B cell (primary cell): ENCODE results near the gene GID4. TPM values are rescaled to one million over a fixed set of nuclear protein-coding genes. Genes with fewer than 3 reads are reported as not detected.

ENCODE experiments used
- ATAC-seq: fragments of 200-7000 bp; cut with Tn5 transposase; one replicate; pipeline ENCODE4 v1.10.0; 2021; ENCODE audit warnings: low read depth, mild to moderate bottlenecking, moderate number of reproducible peaks, moderate library complexity
- CTCF ChIA-PET: fragments of 350-600 bp; sonication (Branson Sonifier 250); formaldehyde crosslinking; loops from one replicate; lab custom pipeline; 2021; ENCODE audit warnings: antibody characterized with exemption, inconsistent platforms; lab: Charles Lee
- POLR2A ChIA-PET: fragments of 350-600 bp; sonication (Branson Sonifier 250); formaldehyde crosslinking; loops from one replicate; lab custom pipeline; 2021; ENCODE audit warnings: antibody characterized with exemption; lab: Charles Lee
- DNase-seq: peaks from one replicate; pipeline ENCODE4 v3.0.0; 2013
- H2AFZ ChIP-seq: 2 replicates; pipeline ENCODE4 v1.6.1; 2012; ENCODE audit warnings: mild to moderate bottlenecking, low read depth, low read length; ENCODE audit not compliant: insufficient read depth, poor library complexity, severe bottlenecking
- H3K27ac ChIP-seq, 2 donors: 1 replicate in 1 of 2; 2 replicates in 1 of 2; pipeline ENCODE4 v1.5.1; 2012 to 2013; ENCODE audit warnings: low read length in 2 of 2, mild to moderate bottlenecking in 2 of 2, moderate library complexity in 1 of 2
- H3K27me3 ChIP-seq, 4 experiments: fragments of 200-600 bp in 1 of 4; sonication (generic) in 1 of 4; replicated peaks in 1 of 4; 1 replicate in 2 of 4; 2 replicates in 2 of 4; pipeline versions ENCODE4 v1.6.1 to v1.7.0; 2013 to 2016; ENCODE audit warnings: low read length in 3 of 4, mild to moderate bottlenecking in 2 of 4, mixed read lengths in 1 of 4, moderate library complexity in 1 of 4; ENCODE audit not compliant: insufficient read depth in 4 of 4, control insufficient read depth in 3 of 4; ENCODE audit errors: control extremely low read depth in 1 of 4
- H3K36me3 ChIP-seq, 2 experiments: replicated peaks in 1 of 2; 1 replicate in 1 of 2; 2 replicates in 1 of 2; pipeline versions ENCODE4 v1.6.1 to v1.7.1; 2013; ENCODE audit warnings: low read length in 1 of 2; ENCODE audit not compliant: insufficient read depth in 2 of 2, control insufficient read depth in 1 of 2; ENCODE audit errors: control extremely low read depth in 1 of 2, extremely low read depth in 1 of 2
- H3K4me1 ChIP-seq, 2 donors: fragments of 200-600 bp in 1 of 2; sonication (generic) in 1 of 2; 1 replicate in 1 of 2; 2 replicates in 1 of 2; pipeline versions ENCODE4 v1.5.1 to v1.6.1; 2013 to 2017; ENCODE audit warnings: low read length in 2 of 2; ENCODE audit not compliant: control insufficient read depth in 2 of 2, insufficient read depth in 2 of 2
- H3K4me2 ChIP-seq: replicated peaks from 2 replicates; pipeline ENCODE3; 2012; ENCODE audit warnings: mild to moderate bottlenecking, low read depth, low read length; ENCODE audit not compliant: poor library complexity, severe bottlenecking
- H3K4me3 ChIP-seq, 5 experiments: fragments of 200-600 bp in 1 of 5; sonication (generic) in 1 of 5; 1 replicate in 3 of 5; 2 replicates in 2 of 5; pipeline versions ENCODE4 v1.5.1 to v1.7.0; 2011 to 2016; ENCODE audit warnings: low read length in 4 of 5, mild to moderate bottlenecking in 4 of 5, low read depth in 2 of 5, control low read depth in 1 of 5, moderate library complexity in 1 of 5; ENCODE audit not compliant: insufficient read depth in 1 of 5; ENCODE audit errors: control extremely low read depth in 1 of 5, extremely low read depth in 1 of 5
- H3K79me2 ChIP-seq: fragments of 200-600 bp; sonication (generic); one replicate; pipeline ENCODE4 v1.6.0; 2016; ENCODE audit warnings: low read length; ENCODE audit not compliant: control insufficient read depth, insufficient read depth
- H3K9ac ChIP-seq: fragments of 200-600 bp; sonication (generic); 2 replicates; pipeline ENCODE4 v1.6.1; 2017; ENCODE audit warnings: mild to moderate bottlenecking, low read length, moderate library complexity
- H3K9me3 ChIP-seq, 3 donors: one replicate each; pipeline versions ENCODE4 v1.6.1 to v1.7.1; 2013; ENCODE audit warnings: low read length in 2 of 3; ENCODE audit not compliant: control insufficient read depth in 2 of 3, insufficient read depth in 1 of 3; ENCODE audit errors: control extremely low read depth in 1 of 3
- H4K20me1 ChIP-seq: 2 replicates; pipeline ENCODE4 v1.6.0; 2012; ENCODE audit warnings: mild to moderate bottlenecking, low read length; ENCODE audit not compliant: insufficient read depth, control insufficient read depth, poor library complexity, severe bottlenecking
- H3K27ac Mint-ChIP-seq: one replicate; pipeline ENCODE4 v1.8.0; 2021; ENCODE audit warnings: mixed read lengths
- H3K27me3 Mint-ChIP-seq: one replicate; pipeline ENCODE4 v1.8.0; 2021; ENCODE audit warnings: mixed read lengths
- H3K4me1 Mint-ChIP-seq: one replicate; pipeline ENCODE4 v1.8.0; 2021; ENCODE audit warnings: mixed read lengths
- H3K4me3 Mint-ChIP-seq: one replicate; pipeline ENCODE4 v1.8.0; 2021; ENCODE audit warnings: mixed read lengths
- H3K9me3 Mint-ChIP-seq: one replicate; pipeline ENCODE4 v1.8.0; 2022; ENCODE audit warnings: mixed read lengths; ENCODE audit not compliant: insufficient read depth
- EZH2 ChIP-seq: IDR thresholded peaks from 2 replicates; pipeline ENCODE4 v1.6.1; 2012; ENCODE audit warnings: borderline replicate concordance, low read depth, mild to moderate bottlenecking, moderate library complexity, low read length; ENCODE audit not compliant: insufficient read depth, poor library complexity, severe bottlenecking
- WGBS: methylation state at CpG from one replicate; pipeline ENCODE4 v1.1.5; 2013; ENCODE audit warnings: missing lambda C conversion rate; ENCODE audit not compliant: insufficient coverage; 5-methylcytosine and 5-hydroxymethylcytosine counted together
- intact Hi-C: fragments of 100-400 bp; cut with micrococcal nuclease; formaldehyde crosslinking; loops from one replicate; pipeline ENCODE4 v1.10.0; 2022
- polyA plus RNA-seq: library from polyadenylated mRNA; depleted of rRNA; stranded (reverse); fragments of >200 nt; gene quantifications from 2 replicates; pipeline ENCODE4 v1.2.3, GENCODE V29; 2012
- total RNA-seq, 2 donors: library from RNA; stranded (reverse); fragments of 120-200 nt in 1 of 2; gene quantifications; 1 replicate in 1 of 2; 2 replicates in 1 of 2; pipeline versions ENCODE4 v1.2.3 to v1.2.4, GENCODE V29; 2013 to 2022
- TF ChIP-seq, protein P1 (sequence below): fragments of 200-600 bp; IDR thresholded peaks from one replicate; pipeline ENCODE4 v1.8.0; 2022; ENCODE audit warnings: antibody characterized with exemption, mild to moderate bottlenecking

Gene GID4
- total and polyA plus RNA-seq, 2 donors (not counting 1 experiment from before 2014, with no cell fraction given) = 5.6 to 11.8 TPM

- Histone ChIP-seq H3K36me3 (peaks cover 0 to 13% of the 10 kb centered on the region in 2 experiments), H3K27me3 (no peaks in the 10 kb centered on the region), H3K4me2 (no peak overlapping the region), H3K4me1 (peaks cover 11 to 16% of the 10 kb centered on the region in 2 donors), H3K79me2 (no peaks in the 10 kb centered on the region), H4K20me1 (no peaks in the 10 kb centered on the region), H2AFZ (no peak overlapping the region), H3K9ac (no peak overlapping the region), H3K9me3 (no peaks in the 10 kb centered on the region), H3K4me3 (no peak overlapping the region), H3K27ac (no peak overlapping the region)
- H3K4me3 Mint-ChIP-seq = no peak overlapping the region
- no peaks in the 10 kb centered on the region for H3K27me3 Mint-ChIP-seq
- ATAC-seq (no peak), DNase-seq (no peak)
- ChIA-PET POLR2A (no interaction called here), CTCF (no interaction called here)
- 98% methylated on average over 7 of the region's 9 CpGs for WGBS
- peaks cover 17% of the 10 kb centered on the region for H3K4me1 Mint-ChIP-seq
- TF ChIP-seq EZH2 = no peak
- TF ChIP-seq, protein P1, sequence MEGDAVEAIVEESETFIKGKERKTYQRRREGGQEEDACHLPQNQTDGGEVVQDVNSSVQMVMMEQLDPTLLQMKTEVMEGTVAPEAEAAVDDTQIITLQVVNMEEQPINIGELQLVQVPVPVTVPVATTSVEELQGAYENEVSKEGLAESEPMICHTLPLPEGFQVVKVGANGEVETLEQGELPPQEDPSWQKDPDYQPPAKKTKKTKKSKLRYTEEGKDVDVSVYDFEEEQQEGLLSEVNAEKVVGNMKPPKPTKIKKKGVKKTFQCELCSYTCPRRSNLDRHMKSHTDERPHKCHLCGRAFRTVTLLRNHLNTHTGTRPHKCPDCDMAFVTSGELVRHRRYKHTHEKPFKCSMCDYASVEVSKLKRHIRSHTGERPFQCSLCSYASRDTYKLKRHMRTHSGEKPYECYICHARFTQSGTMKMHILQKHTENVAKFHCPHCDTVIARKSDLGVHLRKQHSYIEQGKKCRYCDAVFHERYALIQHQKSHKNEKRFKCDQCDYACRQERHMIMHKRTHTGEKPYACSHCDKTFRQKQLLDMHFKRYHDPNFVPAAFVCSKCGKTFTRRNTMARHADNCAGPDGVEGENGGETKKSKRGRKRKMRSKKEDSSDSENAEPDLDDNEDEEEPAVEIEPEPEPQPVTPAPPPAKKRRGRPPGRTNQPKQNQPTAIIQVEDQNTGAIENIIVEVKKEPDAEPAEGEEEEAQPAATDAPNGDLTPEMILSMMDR = no peak
- intact Hi-C loops = no loop called here
- H3K27ac Mint-ChIP-seq = no peak overlapping the region
- H3K9me3 Mint-ChIP-seq = no peaks in the 10 kb centered on the region
These were observed 67.0 kb downstream of the GID4 start for GRCh38 chr17:18106211-18106610.

DNA sequence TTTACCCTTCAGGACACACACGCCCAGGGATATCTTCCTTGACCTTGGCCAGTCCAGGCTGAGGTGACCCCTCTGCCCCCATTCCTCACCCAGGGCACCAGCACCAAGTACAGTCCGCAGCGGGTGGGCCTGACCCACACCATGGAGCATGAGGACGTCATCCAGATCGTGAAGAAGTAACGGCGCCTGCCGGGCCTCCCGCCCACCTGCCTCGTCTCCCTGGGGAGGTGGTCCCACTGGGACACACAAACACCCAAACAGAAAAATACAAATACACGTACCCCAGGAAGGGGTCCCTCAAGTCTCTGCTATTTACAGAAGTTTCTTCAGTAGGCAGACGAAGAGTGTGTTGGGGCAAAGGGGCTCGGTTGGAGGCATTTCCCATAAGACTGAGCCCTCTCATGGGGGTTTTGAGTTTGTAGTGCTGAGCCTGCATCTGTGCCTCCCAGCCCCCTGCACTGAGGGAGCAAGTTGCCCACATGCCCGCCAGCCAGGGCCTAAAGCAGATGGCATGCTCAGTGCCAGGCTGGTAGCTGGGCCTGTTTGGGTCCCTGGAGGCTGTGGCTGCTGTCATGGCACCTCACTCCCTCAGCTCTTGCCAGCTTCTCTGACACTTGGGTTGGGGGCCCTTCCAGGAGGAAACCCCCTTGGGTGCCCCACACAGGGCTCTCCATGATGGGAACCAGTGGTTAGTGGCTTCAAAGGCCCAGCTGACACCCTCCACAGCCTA, 68.0 kb downstream of the GID4 start:
- no peaks in the 10 kb centered on the region for H4K20me1 ChIP-seq
- peaks cover 0 to 13% of the 10 kb centered on the region in 2 experiments for H3K36me3 ChIP-seq
- peaks cover 11 to 16% of the 10 kb centered on the region in 2 donors for H3K4me1 ChIP-seq
- H3K27me3 Mint-ChIP-seq = no peaks in the 10 kb centered on the region
- H3K27ac Mint-ChIP-seq = no peak overlapping the region
- TF ChIP-seq EZH2 = no peak
- TF ChIP-seq, protein P1 = no peak
- POLR2A ChIA-PET = no interaction called here
- no peak overlapping the region for H3K4me3 ChIP-seq
- CTCF ChIA-PET = no interaction called here
- 74% methylated on average over 6 of the region's 14 CpGs for WGBS
- H3K9ac ChIP-seq = no peak overlapping the region
- H2AFZ ChIP-seq = no peak overlapping the region
- ATAC-seq = no peak
- no peak overlapping the region for H3K4me3 Mint-ChIP-seq
- intact Hi-C loops = no loop called here
- H3K9me3 ChIP-seq = no peaks in the 10 kb centered on the region
- no peaks in the 10 kb centered on the region for H3K27me3 ChIP-seq
- no peaks in the 10 kb centered on the region for H3K9me3 Mint-ChIP-seq
- H3K4me1 Mint-ChIP-seq = peaks cover 15% of the 10 kb centered on the region
- H3K4me2 ChIP-seq = no peak overlapping the region
- DNase-seq = no peak
- no peaks in the 10 kb centered on the region for H3K79me2 ChIP-seq
- H3K27ac ChIP-seq = no peak overlapping the region
